Epithelial cell of proximal tubule (primary cell): ENCODE data around the gene MED23. TPM values are rescaled to one million over a fixed set of nuclear protein-coding genes. Genes with fewer than 3 reads are reported as not detected.

Experiments
- DNase-seq: peaks from one replicate; pipeline ENCODE4 v3.0.0-alpha.2; 2011; ENCODE audit warnings: low read depth
- H3K4me3 ChIP-seq: 2 replicates; pipeline ENCODE4 v1.5.1; 2011; ENCODE audit warnings: low read depth, mild to moderate bottlenecking, low read length
- CTCF ChIP-seq: conservative IDR thresholded peaks from 2 replicates; pipeline ENCODE4 v1.5.1; 2012; ENCODE audit warnings: low read depth, mild to moderate bottlenecking, low read length
- total RNA-seq: library from RNA; depleted of rRNA; stranded (reverse); fragments of >200 nt; gene quantifications from 2 replicates; pipeline ENCODE4 v1.2.3, GENCODE V29; 2015

Gene MED23
- total RNA-seq, 1 donor from 2014 or later, result 15.0 TPM

- TF ChIP-seq CTCF, result no peak
- no peak for DNase-seq
- no peak overlapping the region for H3K4me3 ChIP-seq
Observed at GRCh38 chr6:131658287-131658686, 30.2 kb upstream of the MED23 start.

GRCh38 chr6:131657630-131658111 is 29.6 kb upstream of the MED23 start:
- no peak for TF ChIP-seq CTCF
- no peak overlapping the region for H3K4me3 ChIP-seq
- DNase-seq, result no peak

- DNase-seq, result no peak
- H3K4me3 ChIP-seq, result no peak overlapping the region
- TF ChIP-seq CTCF, result no peak
Observed at GRCh38 chr6:131657222-131657621, 29.2 kb upstream of the MED23 start.

GRCh38 chr6:131656667-131657066 is 28.6 kb upstream of the MED23 start:
- DNase-seq, result no peak
- H3K4me3 ChIP-seq, result no peak overlapping the region
- TF ChIP-seq CTCF, result no peak

GRCh38 chr6:131655951-131656350 is 27.9 kb upstream of the MED23 start:
- no peak overlapping the region for H3K4me3 ChIP-seq
- DNase-seq, result no peak
- TF ChIP-seq CTCF, result no peak

- TF ChIP-seq CTCF, result no peak
- no peak for DNase-seq
Observed at GRCh38 chr6:131655387-131655786, 27.3 kb upstream of the MED23 start.

GRCh38 chr6:131654326-131654725 is 26.3 kb upstream of the MED23 start:
- TF ChIP-seq CTCF, result no peak
- H3K4me3 ChIP-seq, result no peak overlapping the region
- no peak for DNase-seq

More at GRCh38 chr6:131655387-131655786, 27.3 kb upstream of the MED23 start:
- no peak overlapping the region for H3K4me3 ChIP-seq
